GM23338 (cell line): ENCODE data around the gene HSPB6. TPM values are rescaled to one million over a fixed set of nuclear protein-coding genes. Genes with fewer than 3 reads are reported as not detected.

Source experiments
- CREB1 ChIP-seq: fragments of 250-450 bp; sonication (Bioruptor Pico); IDR thresholded peaks from 2 replicates; pipeline ENCODE4 v1.5.0; 2020; ENCODE audit warnings: low read depth, mild to moderate bottlenecking, moderate library complexity
- EZH2 ChIP-seq: fragments of 200-600 bp; sonication (generic); IDR thresholded peaks from one replicate; pipeline ENCODE4 v1.8.0; 2017; ENCODE audit warnings: antibody characterized with exemption, mild to moderate bottlenecking, low read depth; ENCODE audit not compliant: unreplicated experiment
- JUNB ChIP-seq: IDR thresholded peaks from one replicate; pipeline ENCODE4 v1.6.1; 2016; ENCODE audit warnings: antibody characterized with exemption; ENCODE audit not compliant: unreplicated experiment
- NANOG ChIP-seq: IDR thresholded peaks from 2 replicates; pipeline ENCODE4 v1.6.1; 2016; ENCODE audit warnings: antibody characterized with exemption, borderline replicate concordance
- POLR2AphosphoS5 ChIP-seq: IDR thresholded peaks from 2 replicates; pipeline ENCODE4 v1.6.1; 2016; ENCODE audit warnings: antibody characterized with exemption, low read depth
- STAT1 ChIP-seq: IDR thresholded peaks from one replicate; pipeline ENCODE4 v1.6.1; 2016; ENCODE audit warnings: antibody characterized with exemption; ENCODE audit not compliant: unreplicated experiment
- ZNF331 ChIP-seq: fragments of 250-450 bp; sonication (Bioruptor Pico); IDR thresholded peaks from 2 replicates; pipeline ENCODE4 v1.5.0; 2020; ENCODE audit warnings: low read depth, mild to moderate bottlenecking, moderate library complexity
- polyA plus RNA-seq: library from polyadenylated mRNA; unstranded; fragments of >200 nt; fragmentation: Nextera tagmentation; extraction: Ambion mirVana; gene quantifications from 2 replicates; pipeline ENCODE4 v1.2.1, GENCODE V29; 2016
- total RNA-seq: library from RNA; depleted of rRNA; stranded (reverse); fragments of >200 nt; shearing (Covaris generic); gene quantifications from 2 replicates; pipeline ENCODE4 v1.2.3, GENCODE V29; 2014
- TF ChIP-seq, protein P1 (sequence below): fragments of 250-450 bp; sonication (Bioruptor Pico); IDR thresholded peaks from 2 replicates; pipeline ENCODE4 v1.5.0; 2020; ENCODE audit warnings: mild to moderate bottlenecking, moderate library complexity
- TF ChIP-seq, protein P2 (sequence below), 2 experiments: fragments of 200-600 bp in 1 of 2; sonication (generic) in 1 of 2; conservative IDR thresholded peaks; 2 replicates each; pipeline versions ENCODE4 v1.5.1 to v1.6.1; 2016 to 2017; ENCODE audit warnings: antibody characterized with exemption in 2 of 2, low read depth in 2 of 2, mild to moderate bottlenecking in 2 of 2, moderate library complexity in 1 of 2
- TF ChIP-seq, protein P3 (sequence below): IDR thresholded peaks from 2 replicates; pipeline ENCODE4 v1.6.1; 2016; ENCODE audit warnings: antibody characterized with exemption

HSPB6 gene
- total and polyA plus RNA-seq, 2 experiments from 2014 or later = 0.87 to 3.2 TPM

DNA sequence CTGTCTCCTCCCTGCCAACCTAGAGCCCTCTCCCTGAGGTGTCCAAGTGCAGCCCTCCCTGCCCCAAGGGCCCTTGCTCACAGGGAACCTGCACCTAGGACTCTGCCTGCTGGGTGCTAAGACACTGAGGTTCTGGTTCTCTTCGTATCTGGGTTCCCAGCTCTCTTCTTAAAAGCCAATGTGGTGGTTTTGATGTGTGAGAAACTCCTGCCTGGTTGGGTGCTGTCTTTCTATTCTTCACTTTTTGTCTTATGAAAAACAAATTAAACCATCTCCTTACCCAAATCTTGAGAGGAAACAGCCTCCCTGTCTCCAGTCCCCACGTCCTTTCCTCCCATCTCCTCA is 43.4 kb downstream of the HSPB6 start (continued):
- TF ChIP-seq, protein P1, sequence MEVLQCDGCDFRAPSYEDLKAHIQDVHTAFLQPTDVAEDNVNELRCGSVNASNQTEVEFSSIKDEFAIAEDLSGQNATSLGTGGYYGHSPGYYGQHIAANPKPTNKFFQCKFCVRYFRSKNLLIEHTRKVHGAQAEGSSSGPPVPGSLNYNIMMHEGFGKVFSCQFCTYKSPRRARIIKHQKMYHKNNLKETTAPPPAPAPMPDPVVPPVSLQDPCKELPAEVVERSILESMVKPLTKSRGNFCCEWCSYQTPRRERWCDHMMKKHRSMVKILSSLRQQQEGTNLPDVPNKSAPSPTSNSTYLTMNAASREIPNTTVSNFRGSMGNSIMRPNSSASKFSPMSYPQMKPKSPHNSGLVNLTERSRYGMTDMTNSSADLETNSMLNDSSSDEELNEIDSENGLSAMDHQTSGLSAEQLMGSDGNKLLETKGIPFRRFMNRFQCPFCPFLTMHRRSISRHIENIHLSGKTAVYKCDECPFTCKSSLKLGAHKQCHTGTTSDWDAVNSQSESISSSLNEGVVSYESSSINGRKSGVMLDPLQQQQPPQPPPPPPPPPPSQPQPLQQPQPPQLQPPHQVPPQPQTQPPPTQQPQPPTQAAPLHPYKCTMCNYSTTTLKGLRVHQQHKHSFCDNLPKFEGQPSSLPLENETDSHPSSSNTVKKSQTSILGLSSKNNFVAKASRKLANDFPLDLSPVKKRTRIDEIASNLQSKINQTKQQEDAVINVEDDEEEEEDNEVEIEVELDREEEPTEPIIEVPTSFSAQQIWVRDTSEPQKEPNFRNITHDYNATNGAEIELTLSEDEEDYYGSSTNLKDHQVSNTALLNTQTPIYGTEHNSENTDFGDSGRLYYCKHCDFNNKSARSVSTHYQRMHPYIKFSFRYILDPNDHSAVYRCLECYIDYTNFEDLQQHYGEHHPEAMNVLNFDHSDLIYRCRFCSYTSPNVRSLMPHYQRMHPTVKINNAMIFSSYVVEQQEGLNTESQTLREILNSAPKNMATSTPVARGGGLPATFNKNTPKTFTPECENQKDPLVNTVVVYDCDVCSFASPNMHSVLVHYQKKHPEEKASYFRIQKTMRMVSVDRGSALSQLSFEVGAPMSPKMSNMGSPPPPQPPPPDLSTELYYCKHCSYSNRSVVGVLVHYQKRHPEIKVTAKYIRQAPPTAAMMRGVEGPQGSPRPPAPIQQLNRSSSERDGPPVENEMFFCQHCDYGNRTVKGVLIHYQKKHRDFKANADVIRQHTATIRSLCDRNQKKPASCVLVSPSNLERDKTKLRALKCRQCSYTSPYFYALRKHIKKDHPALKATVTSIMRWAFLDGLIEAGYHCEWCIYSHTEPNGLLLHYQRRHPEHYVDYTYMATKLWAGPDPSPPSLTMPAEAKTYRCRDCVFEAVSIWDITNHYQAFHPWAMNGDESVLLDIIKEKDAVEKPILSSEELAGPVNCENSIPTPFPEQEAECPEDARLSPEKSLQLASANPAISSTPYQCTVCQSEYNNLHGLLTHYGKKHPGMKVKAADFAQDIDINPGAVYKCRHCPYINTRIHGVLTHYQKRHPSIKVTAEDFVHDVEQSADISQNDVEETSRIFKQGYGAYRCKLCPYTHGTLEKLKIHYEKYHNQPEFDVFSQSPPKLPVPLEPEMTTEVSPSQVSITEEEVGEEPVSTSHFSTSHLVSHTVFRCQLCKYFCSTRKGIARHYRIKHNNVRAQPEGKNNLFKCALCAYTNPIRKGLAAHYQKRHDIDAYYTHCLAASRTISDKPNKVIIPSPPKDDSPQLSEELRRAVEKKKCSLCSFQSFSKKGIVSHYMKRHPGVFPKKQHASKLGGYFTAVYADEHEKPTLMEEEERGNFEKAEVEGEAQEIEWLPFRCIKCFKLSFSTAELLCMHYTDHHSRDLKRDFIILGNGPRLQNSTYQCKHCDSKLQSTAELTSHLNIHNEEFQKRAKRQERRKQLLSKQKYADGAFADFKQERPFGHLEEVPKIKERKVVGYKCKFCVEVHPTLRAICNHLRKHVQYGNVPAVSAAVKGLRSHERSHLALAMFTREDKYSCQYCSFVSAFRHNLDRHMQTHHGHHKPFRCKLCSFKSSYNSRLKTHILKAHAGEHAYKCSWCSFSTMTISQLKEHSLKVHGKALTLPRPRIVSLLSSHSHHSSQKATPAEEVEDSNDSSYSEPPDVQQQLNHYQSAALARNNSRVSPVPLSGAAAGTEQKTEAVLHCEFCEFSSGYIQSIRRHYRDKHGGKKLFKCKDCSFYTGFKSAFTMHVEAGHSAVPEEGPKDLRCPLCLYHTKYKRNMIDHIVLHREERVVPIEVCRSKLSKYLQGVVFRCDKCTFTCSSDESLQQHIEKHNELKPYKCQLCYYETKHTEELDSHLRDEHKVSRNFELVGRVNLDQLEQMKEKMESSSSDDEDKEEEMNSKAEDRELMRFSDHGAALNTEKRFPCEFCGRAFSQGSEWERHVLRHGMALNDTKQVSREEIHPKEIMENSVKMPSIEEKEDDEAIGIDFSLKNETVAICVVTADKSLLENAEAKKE (CRISPR knock-in tag) = no peak
- TF ChIP-seq ZNF331 (CRISPR knock-in tag) (no peak), STAT1 (no peak), NANOG (no peak), JUNB (no peak), EZH2 (no peak), CREB1 (CRISPR knock-in tag) (no peak), POLR2AphosphoS5 (no peak)
- TF ChIP-seq, protein P2, sequence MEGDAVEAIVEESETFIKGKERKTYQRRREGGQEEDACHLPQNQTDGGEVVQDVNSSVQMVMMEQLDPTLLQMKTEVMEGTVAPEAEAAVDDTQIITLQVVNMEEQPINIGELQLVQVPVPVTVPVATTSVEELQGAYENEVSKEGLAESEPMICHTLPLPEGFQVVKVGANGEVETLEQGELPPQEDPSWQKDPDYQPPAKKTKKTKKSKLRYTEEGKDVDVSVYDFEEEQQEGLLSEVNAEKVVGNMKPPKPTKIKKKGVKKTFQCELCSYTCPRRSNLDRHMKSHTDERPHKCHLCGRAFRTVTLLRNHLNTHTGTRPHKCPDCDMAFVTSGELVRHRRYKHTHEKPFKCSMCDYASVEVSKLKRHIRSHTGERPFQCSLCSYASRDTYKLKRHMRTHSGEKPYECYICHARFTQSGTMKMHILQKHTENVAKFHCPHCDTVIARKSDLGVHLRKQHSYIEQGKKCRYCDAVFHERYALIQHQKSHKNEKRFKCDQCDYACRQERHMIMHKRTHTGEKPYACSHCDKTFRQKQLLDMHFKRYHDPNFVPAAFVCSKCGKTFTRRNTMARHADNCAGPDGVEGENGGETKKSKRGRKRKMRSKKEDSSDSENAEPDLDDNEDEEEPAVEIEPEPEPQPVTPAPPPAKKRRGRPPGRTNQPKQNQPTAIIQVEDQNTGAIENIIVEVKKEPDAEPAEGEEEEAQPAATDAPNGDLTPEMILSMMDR (conservative IDR thresholded peaks at IDR 0.05; ENCODE audit: low read depth in 2 of 2) = no peak
- TF ChIP-seq, protein P3, sequence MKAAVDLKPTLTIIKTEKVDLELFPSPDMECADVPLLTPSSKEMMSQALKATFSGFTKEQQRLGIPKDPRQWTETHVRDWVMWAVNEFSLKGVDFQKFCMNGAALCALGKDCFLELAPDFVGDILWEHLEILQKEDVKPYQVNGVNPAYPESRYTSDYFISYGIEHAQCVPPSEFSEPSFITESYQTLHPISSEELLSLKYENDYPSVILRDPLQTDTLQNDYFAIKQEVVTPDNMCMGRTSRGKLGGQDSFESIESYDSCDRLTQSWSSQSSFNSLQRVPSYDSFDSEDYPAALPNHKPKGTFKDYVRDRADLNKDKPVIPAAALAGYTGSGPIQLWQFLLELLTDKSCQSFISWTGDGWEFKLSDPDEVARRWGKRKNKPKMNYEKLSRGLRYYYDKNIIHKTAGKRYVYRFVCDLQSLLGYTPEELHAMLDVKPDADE = no peak
